Vagina (tissue), 2 donors: ENCODE data around the gene VPS26C.

Source experiments
- CTCF ChIP-seq, 3 experiments: fragments of 450-650 bp in 2 of 3; fragments of 200-600 bp in 1 of 3; sonication (generic) in 1 of 3; IDR thresholded peaks; one replicate each; pipeline ENCODE4 v1.5.1; 2017 to 2019; ENCODE audit warnings: antibody characterized with exemption in 3 of 3, mild to moderate bottlenecking in 2 of 3, moderate library complexity in 2 of 3
- POLR2A ChIP-seq, 2 donors: fragments of 450-650 bp; IDR thresholded peaks; one replicate each; pipeline ENCODE4 v1.6.1; 2017; ENCODE audit warnings: antibody characterized with exemption in 2 of 2, mild to moderate bottlenecking in 2 of 2, moderate library complexity in 2 of 2

GRCh38 chr21:37223804-37224345 is 43.3 kb downstream of the VPS26C start:
- no peak for TF ChIP-seq POLR2A (IDR thresholded peaks at IDR 0.05)
- TF ChIP-seq CTCF (IDR thresholded peaks at IDR 0.05), result no peak
